ENCODE measurements around the gene NPIPA2. TPM values are rescaled to one million over a fixed set of nuclear protein-coding genes. Genes with fewer than 3 reads are reported as not detected.
"Not testable (repeated sequence)": the region's sequence is repeated elsewhere in the genome, so short reads cannot be mapped to it uniquely, and the experiment has no call there.

Gene NPIPA2
- 1 to 10 TPM in 2 of 10 donors, under 1 TPM in 1, not detected in 7; 0.48 to 6.4 (median 2.3) TPM for polyA plus RNA-seq (ENCODE audit: insufficient read length in 10 of 10)
- long read RNA-seq, donor 1, result 0 reads
- long read RNA-seq, donor 2, result 0 reads
- long read RNA-seq, donor 3, result 0 reads
- long read RNA-seq, donor 4, result 0 reads
- long read RNA-seq, donor 5, result 0 reads
- long read RNA-seq, donor 6, result 0 reads
- long read RNA-seq, donor 7, result 0 reads
- long read RNA-seq, donor 8, result 0 reads
- long read RNA-seq, donor 9, result 0 reads

GRCh38 chr16:14742273-14743128 is at the start of gene NPIPA2:
NPIPA2 (plus strand) TSS chr16:14742533; CDS start chr16:14748066, 5,533 bp downstream.
- not testable (repeated sequence) for DNase-seq

DNA sequence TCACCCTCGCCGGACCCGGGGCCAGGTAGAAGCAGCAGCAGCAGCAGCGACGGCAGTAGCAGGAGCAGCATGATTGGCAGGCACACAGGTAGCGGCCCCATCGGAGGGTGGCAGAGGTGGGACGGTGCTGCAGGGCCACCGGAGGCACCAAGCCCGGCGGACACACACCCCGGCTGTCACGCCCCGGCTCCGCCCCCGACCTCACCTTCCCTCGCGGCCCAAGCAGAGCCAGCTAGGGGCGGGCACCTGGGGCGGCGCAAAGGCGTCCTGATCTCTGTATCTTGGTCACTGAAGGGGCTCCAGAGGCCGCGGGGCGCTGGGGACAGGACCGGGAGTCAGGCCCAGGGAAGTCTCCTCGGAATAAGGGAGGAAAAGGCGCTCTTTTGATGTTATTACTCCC is 48.2 kb upstream of the NPIPA2 start, which contains the start of gene PLA2G10:
TSS of gene PLA2G10 (minus strand) at position 180 of the 400 bp plus-strand sequence. CDS start at position 101, 79 bp downstream.
- DNase-seq, result not testable (repeated sequence)

GRCh38 chr16:14701859-14702258 is 40.5 kb upstream of the NPIPA2 start:
- not testable (repeated sequence) for DNase-seq

DNA sequence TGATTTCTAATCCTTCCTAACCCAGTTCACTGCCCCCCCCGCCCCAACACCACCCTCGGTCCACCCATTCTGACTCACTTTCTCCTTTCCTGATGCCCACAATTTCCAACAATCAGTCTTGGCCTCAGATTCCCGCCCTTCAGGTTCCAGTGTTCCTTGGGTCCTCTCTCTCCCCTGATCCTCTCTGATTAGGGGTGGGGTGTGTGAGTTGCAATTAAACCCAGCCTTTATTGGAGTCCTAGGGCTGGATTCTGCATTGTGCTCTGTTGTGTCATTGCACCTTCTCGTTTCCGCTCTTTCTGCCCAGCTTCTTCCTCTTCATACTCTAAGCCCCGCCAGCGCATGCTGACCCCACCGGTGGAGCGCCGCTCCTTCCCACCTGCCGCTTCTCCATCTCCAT is 39.7 kb upstream of the NPIPA2 start:
- not testable (repeated sequence) for DNase-seq

GRCh38 chr16:14703156-14704011 is 38.9 kb upstream of the NPIPA2 start, which contains the start of gene NPIPA3:
NPIPA3 (plus strand) TSS chr16:14703411; CDS start chr16:14708944, 5,533 bp downstream.
- not testable (repeated sequence) for DNase-seq

GRCh38 chr16:14733233-14733632 is 9.1 kb upstream of the NPIPA2 start:
- not testable (repeated sequence) for DNase-seq

GRCh38 chr16:14740832-14741385 is 1.4 kb upstream of the NPIPA2 start:
- not testable (repeated sequence) for DNase-seq

DNA sequence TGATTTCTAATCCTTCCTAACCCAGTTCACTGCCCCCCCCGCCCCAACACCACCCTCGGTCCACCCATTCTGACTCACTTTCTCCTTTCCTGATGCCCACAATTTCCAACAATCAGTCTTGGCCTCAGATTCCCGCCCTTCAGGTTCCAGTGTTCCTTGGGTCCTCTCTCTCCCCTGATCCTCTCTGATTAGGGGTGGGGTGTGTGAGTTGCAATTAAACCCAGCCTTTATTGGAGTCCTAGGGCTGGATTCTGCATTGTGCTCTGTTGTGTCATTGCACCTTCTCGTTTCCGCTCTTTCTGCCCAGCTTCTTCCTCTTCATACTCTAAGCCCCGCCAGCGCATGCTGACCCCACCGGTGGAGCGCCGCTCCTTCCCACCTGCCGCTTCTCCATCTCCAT is 539 bp upstream of the NPIPA2 start:
- DNase-seq, result not testable (repeated sequence)

DNA sequence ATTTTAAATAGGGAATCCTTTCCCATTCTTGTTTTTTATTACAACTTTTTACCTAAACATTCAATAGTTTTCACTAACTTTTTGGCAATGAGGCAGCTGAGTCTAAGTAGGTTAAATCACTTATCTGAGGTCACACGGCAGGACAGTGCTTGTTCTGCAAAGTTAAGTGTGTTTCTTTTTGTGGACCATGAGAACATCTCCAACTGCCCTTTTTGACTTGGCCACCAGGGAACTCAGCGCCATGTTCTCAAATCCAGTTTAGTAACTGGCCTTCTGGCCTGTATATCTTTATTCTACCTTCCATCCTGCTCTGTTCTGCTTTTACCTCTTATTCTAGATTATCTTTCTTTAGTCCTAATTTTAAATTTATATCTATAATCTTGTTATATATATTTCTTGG is 31.3 kb downstream of the NPIPA2 start:
- not testable (repeated sequence) for DNase-seq

DNA sequence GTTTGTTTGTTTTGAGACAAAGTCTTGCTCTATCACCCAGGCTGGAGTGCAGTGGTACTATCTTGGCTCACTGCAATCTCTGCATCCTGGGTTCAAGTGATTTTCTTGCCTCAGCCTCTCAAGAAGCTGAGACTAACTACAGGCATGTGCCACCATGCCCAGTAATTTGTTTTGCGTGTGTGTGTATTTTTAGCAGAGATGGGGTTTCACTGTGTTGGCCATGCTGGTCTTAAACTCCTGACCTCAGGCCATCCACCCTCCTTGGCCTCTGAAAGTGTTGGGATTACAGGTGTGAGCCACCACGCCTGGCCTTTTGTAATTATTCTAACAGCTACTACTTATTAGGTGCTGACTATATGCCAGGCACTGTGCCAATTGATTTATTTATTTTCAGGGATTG is 33.3 kb downstream of the NPIPA2 start:
- DNase-seq, result not testable (repeated sequence)

GRCh38 chr16:14776763-14777162 is 34.4 kb downstream of the NPIPA2 start:
- DNase-seq, result not testable (repeated sequence)

DNA sequence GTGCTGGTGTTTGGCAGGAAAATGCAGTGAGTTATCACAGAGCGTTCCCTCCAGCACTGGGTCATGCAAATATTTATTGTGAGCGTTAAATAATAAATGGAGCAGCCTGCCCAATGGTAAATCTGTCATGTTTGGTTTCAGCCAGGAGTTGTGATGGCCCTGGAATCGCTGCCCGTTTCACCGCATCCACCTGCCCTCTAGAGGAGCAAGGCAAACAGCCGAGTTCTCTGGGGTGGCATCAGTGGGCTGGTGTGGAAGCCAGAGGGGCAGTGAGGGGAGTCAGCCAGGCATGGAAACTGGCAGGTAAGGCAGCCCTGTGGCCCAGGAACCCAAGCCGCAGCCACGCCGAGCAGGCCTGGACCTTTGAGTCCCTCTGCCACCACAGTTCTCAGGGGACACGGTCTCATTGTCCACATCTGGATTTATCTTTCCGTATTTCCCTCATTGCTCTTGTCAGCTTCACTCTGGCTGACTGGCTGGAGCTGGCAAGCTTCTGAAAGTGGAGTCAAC is 37.1 kb downstream of the NPIPA2 start:
- DNase-seq, result not testable (repeated sequence)

DNA sequence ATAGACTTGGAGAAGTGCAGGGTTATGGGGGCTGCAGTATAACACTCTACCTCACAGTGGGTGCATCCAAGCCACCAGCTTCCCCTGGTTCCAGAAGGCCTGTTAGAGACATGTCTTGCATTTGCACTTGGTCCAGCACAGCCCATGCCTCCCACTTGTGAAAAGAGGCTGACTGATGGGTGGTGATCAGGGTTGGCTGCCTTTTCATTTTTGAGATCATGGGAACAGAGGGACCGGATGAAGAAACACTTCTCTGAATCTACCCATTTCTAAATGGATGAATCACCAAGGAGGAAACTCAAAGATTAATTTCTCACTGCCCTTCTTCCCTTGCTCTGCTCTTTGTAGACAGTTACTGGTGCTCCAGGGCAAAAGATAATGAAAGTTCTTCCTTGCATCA is 43.8 kb downstream of the NPIPA2 start:
- DNase-seq, result not testable (repeated sequence)

DNA sequence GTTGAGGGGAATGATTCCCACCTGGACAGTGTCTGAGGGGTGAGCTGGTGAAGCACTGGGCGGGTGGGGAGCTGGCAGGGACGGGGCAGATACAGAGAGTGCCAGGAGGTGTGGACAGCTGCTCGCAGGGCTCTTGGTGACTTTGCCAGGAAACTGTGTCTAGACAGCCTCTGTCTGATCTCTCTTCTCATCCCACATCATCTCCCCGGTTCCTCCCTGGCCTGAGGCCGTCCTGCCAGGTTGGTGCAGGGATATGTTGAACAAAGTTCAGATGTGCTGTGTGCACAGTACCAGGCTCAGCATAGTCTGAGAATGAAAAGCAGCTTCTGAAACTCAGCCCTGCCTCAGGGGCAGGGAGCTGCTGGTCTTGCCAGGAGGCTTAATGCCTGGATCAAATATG is 47.2 kb downstream of the NPIPA2 start:
- DNase-seq, result not testable (repeated sequence)

- DNase-seq, result not testable (repeated sequence)
These were observed 48.1 kb downstream of the NPIPA2 start for GRCh38 chr16:14790320-14790956.

DNA sequence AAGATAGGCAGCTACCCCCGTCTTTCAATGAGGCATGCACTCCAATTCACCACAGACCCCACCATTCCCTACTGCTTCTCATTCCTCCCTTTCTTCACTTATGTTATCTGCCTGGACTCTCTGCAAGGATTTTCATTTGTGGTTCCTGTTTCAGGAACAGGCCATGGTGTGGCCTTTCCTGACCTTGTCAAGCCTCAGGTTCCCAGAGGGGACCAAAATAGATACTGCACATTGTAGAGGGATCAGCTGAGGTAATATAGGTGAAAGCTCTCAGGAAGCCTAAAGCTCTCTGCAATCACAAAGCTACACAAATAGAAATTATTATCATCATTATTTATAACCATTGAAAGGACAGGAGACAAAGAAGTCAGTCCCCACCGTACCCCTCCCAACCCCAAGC is 50.6 kb downstream of the NPIPA2 start:
- not testable (repeated sequence) for DNase-seq

DNA sequence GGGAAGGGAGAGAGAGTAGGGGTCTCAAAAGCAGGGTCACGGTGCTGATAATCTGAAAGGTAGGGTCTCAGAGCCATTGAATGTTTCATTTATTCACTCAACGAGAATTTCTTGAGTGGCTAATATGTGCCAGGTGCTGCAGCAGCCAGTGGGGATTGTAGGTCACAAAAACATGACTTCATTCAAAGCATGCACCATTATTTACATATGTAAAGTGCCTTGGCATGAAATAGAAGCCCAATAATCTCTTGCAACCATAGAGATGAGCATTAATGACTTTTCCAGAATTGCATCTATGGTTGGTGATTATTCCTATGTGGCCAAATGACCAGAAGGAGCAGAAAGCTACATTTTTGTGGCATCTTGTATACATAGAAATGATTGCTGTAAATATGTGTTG is 55.2 kb downstream of the NPIPA2 start:
- DNase-seq, result not testable (repeated sequence)

DNA sequence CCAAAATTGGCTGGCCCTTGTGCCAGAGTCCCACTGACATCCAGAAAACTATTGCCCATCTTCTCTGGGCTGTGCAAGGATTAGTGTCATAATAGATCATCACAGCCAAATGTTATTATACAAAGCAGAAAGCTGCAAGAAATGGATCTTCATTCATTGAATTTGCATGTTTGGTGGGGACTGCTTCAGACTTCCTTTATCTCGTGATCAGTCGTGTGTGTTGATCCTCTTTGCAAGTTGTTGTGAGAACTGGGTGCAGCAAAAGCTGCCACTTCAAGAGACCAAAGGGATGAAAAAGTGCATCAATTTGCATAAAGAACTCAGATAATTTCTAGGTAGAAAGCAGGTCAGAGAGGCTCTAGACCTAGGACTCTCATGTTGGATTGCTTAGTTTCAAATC is 61.2 kb downstream of the NPIPA2 start:
- DNase-seq, result not testable (repeated sequence)

DNA sequence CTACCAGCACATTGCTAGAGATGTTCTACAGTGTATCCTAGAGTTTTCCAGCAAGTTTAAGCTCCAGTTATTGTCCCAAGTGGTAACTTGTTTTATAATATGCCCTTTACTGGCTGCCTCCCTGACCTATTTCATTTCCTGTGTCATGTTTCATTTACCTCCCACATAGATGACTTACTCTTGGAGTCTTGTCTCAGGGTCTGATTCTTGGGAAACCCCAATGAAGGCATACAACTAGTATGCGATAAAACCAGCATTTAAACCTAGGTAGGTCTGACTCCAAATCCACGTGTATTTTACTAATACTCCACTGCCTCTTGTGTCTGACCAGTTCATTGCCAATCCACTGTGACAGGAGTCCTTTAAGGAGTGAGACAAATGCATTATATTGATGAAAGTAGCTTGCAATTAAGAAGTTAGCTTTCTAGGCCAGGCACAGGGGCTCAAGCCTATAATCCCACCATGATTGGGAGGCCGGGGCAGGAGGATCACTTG is 64.9 kb downstream of the NPIPA2 start:
- DNase-seq, result not testable (repeated sequence)

DNA sequence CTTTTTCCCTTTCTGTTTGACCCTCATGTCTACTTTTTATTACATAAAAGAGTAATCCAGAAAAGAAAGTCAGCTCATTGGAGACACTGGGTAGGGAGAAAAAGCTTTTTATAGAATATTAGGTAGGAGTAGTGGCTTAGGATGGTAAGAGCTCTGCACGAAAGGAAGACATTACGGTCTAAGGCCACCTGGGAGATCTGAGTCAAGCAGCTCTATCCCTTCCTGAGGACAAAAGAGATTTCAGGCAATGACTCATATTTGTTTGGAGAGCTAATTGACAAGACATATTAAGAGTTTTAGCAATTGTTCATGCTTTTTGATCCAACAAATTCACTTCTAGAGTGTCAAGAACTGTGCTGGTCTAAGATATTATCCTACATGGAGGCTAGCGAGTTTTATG is 71.6 kb downstream of the NPIPA2 start:
- DNase-seq, result not testable (repeated sequence)
